GM23248 (cell line): ENCODE measurements around the gene MAFB.

Experiments used
- EZH2 ChIP-seq: fragments of 200-600 bp; sonication (generic); IDR thresholded peaks from 2 replicates; pipeline ENCODE4 v1.6.1; 2018; ENCODE audit warnings: antibody characterized with exemption, mild to moderate bottlenecking; ENCODE audit not compliant: insufficient read depth, poor library complexity, severe bottlenecking
- EZH2phosphoT487 ChIP-seq: fragments of 200-600 bp; sonication (generic); IDR thresholded peaks from 2 replicates; pipeline ENCODE4 v1.6.1; 2018; ENCODE audit warnings: antibody characterized with exemption, moderate library complexity, mild to moderate bottlenecking, low read depth; ENCODE audit not compliant: insufficient read depth

DNA sequence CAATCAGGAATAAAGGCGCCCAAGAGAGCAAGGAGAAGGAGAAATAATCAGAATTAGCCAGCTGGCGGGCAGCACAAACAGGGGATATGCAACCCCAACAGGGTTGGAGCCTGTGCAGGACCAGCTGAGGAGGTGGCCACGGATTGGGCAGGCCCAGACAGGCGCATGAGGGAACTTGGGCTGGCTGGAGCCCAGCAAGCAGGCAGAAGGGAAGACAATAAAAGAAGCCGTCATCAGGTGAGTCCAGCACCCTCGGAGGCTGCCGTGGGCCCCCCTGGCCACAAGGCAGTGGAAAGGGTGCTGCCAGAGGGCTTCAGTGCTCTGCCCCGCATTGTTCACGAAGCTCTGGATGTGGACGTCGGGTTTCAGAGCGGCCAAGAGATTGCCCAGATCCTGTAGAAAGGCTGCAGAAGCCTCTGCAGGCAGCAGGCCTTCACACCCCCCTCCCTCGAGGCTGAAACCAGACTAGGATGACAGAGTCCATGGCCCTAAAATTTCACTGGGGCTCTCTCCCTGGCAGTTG lies 28.4 kb upstream of the MAFB start:
- TF ChIP-seq EZH2phosphoT487 = no peak
- TF ChIP-seq EZH2 = no peak
